Measurements from ENCODE around the gene SLC44A1.
A peak's percentile ranks its signal among the peaks of the same experiment; 100 is the strongest.

The SLC44A1 gene

GRCh38 chr9:105275938-105276337 lies 31.5 kb downstream of the SLC44A1 start:
- DNase-seq = no peak

DNA sequence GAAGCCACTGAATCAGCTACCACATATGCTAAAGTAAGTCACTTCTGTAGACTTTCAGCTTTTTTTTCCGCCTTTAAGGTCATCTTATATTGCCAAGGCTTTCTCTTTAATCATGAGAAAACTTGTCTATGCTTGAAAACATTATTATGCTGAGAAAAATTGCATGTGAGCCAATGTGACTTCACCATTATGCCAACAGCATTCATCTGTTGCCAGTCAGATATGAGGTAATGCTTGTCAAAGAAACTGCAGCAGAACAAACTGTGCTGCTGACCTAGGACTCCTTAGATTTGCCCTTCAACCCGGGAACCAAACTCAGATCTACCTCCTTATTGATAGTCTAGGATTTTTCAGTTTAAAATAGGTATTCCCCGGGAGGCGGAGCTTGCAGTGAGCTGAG lies 34.3 kb downstream of the SLC44A1 start:
- DNase-seq = no peak

GRCh38 chr9:105280691-105281090 lies 36.2 kb downstream of the SLC44A1 start:
- no peak for DNase-seq

GRCh38 chr9:105281272-105281671 lies 36.8 kb downstream of the SLC44A1 start:
- no peak for DNase-seq

DNA sequence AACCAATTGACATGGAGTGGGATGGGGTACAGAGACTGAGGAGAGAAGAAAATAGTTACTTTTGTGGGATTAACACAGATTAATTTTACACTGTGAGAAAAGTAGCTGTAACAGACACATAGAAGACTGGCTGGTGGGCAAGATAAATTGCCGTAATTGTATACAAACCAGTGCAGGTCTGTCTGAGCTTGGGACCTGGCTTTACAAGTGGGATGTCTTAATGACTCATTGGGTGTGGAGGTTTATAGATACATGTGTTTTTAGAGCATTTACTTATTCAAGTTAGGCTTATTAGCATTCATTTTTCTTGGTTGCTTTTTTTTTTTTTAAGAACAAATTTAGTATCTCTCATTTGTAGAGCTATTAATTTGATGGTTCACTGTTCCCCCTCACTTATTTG lies 37.5 kb downstream of the SLC44A1 start:
- DNase-seq = no peak

DNA sequence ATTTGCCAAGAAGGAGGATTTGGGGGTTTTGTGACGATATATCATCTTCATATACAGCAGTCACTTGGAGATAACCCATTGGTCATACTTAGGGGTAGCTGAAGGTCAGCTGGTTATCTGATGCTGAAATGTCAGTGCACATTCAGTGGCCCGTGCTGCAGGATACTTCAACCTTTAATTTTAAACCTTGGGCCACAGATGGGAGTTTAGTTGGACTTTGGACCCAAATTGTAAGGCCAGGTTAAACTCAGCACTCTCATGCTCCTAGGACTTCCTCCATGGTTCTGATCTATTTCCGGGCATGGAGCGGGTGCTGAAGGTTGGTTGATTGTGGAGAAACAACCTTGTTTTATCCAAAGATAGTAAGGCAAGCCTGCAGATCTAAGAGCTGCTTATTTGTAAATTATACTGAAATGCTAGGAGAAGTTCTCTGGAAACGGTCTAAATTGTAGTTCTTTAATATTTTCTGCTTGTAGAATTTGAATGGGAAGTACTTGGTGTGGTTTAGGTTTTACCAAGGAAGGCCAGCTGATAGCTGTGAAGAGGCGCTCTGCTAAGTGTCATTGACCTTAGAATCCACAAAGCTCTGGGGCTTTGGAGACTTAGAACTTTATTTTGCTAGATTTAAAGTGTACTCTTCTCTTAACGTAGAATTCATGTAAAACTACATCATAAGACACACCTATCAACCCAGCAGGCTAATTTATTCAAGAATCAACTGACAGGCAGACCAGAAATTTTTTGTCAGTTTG lies 38.6 kb downstream of the SLC44A1 start:
- DNase-seq = no peak

GRCh38 chr9:105283795-105284194 lies 39.3 kb downstream of the SLC44A1 start:
- DNase-seq = no peak

- no peak for DNase-seq
Observed at GRCh38 chr9:105284463-105284862, 40.0 kb downstream of the SLC44A1 start.

DNA sequence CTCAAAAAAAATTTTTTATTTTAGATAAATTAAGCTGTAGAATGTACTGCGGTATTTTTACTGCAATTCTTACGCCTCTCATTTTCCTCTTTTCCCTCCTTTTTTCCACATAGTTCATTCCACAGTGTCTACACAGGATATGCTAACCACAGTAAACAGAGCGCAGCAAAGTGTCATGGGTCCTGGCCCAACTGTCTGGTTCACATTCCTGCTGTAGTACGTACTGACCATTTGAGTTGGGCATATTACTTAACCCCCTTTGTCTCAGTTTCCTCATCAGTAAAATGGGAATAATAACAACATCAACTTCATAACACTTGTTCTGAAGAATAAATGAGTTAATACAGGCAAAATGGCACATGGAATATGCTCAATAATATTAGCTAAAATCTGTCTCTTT lies 41.6 kb downstream of the SLC44A1 start:
- DNase-seq = no peak

- DNase-seq = no peak
Observed at GRCh38 chr9:105289305-105289704, 44.9 kb downstream of the SLC44A1 start.

GRCh38 chr9:105290418-105290817 lies 46.0 kb downstream of the SLC44A1 start:
- no peak for DNase-seq

GRCh38 chr9:105290954-105291353 lies 46.5 kb downstream of the SLC44A1 start:
- no peak for DNase-seq

DNA sequence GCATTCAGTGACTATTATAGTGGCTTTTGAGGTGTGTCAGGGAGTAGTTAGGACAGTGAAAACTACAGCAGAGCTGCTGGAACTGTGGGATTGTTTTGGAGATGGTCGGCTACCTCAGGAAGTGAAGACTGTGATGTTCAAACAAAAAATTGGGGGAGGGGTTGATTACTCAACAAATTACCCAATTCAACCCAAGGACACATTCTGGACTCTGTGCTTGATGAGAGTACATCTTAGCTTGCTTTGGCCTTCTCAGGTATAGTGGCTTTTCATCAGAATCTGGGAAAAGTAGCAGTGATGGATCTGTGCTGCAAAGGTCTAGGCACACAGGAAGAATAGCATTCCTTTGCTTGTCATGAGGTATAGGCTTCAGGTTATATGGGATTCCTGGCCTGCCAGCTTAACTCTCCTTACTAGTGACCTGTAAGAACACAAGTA lies 47.0 kb downstream of the SLC44A1 start:
- no peak for DNase-seq

DNA sequence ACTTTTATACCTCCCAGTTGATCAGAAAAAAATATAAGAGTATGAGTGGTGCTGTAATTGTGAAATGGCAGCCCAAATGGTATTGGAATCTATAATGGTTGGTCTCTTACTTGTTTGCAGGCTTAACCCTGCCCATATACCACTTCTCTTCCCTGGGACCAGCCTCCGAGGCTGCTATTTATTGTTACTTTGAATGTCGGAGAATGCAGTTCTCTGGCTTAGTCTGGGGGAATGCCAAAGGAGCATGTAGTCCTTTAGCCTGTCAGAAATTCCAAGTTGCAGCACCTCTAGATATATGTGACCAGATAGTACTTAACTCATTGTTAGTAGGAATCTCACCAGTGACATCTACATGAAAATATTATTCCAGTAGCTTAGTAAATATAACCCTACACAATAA lies 47.5 kb downstream of the SLC44A1 start:
- DNase-seq = no peak

DNA sequence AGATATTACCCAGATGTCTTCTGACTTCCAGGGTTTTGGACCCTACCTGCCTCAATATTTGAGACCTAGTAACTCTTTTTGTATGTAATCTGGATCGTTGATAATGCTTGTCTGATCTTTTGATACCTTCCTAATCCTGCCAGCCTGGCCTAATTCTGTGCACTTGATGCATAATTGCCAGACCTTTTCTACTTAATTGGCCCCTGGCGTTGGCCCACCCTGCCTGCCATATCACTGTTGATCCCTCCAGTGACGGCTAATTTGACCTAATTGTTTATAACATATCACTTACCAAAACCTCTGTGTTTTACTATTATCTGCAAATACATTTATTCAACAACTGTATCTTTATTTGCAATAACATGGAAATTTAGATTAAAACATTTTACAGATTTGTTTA lies 49.0 kb downstream of the SLC44A1 start:
- DNase-seq = no peak

GRCh38 chr9:105295201-105295550 lies 50.7 kb downstream of the SLC44A1 start:
- DNase-seq = no peak

GRCh38 chr9:105295986-105296385 lies 51.5 kb downstream of the SLC44A1 start:
- no peak for DNase-seq

GRCh38 chr9:105296445-105296844 lies 52.0 kb downstream of the SLC44A1 start:
- no peak for DNase-seq

GRCh38 chr9:105296877-105297287 lies 52.4 kb downstream of the SLC44A1 start:
- no peak for DNase-seq

- DNase-seq = no peak
Observed at GRCh38 chr9:105297442-105298075, 53.1 kb downstream of the SLC44A1 start.

DNA sequence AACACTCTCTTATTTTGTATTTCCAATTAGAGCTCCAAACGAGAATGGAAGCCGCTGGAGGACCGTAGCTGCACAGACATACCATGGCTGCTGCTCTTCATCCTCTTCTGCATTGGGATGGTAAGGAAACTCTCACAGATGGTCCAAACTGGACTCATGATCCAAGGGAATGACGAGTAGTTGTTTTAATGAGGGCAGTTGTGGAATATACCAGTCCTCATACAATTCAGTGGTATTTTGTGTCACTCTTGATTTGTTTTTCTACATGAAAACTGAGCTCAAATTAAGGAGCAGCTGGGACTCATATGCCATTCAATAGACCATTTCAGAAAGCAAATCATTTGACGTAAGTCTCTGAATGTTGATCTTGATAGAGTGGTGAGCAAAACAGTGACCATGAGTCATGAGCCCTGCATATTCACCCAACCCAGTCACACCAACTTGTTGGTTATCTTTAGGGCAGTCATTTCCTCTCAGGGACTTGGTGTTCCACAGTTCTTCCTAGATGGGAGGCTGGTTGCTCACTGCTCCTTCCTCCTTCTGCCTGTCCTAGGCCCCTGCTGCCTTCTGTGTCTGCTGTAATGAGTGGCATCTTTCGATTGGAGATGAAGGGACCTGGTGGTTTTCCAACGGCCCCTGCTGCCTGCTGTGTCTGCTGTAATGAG lies 54.9 kb downstream of the SLC44A1 start:
- peak; percentile 74 for DNase-seq

DNA sequence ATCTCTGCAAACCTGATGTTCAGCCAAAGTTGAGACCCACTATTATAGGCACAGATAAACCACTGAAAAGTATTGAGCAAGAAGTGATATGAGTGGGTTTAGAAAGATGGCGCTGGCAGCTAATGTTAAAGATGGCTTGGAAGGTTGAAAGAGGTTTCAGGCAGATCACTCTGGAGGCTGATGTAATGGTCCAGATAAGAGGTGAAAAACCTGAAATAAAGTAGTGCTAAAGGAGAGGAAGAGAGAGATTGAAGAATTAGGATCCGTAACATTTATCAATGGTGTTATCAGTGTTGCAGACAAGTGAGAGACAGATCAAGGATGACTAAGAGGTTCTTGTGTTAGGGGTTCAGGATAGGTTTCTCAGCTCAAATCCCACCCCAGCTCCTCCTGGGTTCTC lies 58.3 kb downstream of the SLC44A1 start:
- no peak for DNase-seq

DNA sequence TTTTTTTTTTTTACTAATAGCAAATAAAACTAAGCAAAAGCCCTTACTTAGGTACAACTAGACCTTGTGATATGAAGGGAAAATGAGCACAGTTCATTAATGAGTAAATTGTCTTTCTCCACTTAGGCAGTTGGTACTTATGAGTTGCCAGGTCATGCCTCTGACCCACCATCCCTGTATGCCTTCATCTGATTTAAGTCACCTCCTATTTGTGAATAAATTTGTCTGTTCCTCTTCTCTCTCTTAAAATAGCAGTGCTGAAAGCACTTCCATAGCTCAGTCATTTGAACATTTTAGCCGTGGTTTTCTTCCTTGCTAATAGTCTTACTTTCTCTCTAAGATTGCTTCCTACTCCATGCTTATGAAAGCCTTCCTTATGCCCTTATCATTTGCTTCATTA lies 61.4 kb downstream of the SLC44A1 start:
- no peak for DNase-seq

Data from activated CD4-positive, alpha-beta T cell treated with anti-CD3 and anti-CD28 coated beads, Interleukin-10, Interleukin-2, amounts not matched to agents 100 ng/mL and 50 ng/mL, durations not matched to agents 16 hours and 8 hours (primary cell).